Activated T-cell treated with anti-CD3 and anti-CD28 coated beads, Interleukin-2, amount 50 U/mL, for 1 hour (primary cell): ENCODE measurements around the gene FOXO1.

Experiments used
- DNase-seq: peaks from one replicate; pipeline ENCODE4 v3.0.0-alpha.2; 2020

Gene FOXO1

GRCh38 chr13:40635315-40635995 is 31.0 kb downstream of the FOXO1 start:
- no peak for DNase-seq

GRCh38 chr13:40632915-40633314 is 33.5 kb downstream of the FOXO1 start:
- DNase-seq: no peak

DNA sequence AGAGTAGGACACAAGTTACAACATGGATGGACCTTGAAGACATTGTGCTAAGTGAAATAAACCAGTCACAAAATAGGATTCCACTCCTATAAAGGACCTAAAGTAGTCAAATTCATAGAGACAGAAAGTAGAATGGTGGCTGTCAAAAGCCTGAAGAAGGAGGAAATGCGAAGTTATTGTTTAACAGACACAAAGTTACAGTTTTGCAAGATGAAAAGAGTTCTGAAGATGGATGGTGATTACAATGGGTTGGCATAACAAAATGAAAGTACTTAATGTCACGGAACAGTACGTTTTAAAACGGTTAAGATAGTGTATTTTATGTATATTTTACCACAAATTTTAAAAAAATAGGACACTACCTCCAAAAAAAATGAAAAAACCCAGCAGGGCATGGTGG is 34.8 kb downstream of the FOXO1 start:
- no peak for DNase-seq

GRCh38 chr13:40629678-40630384 is 36.6 kb downstream of the FOXO1 start:
- DNase-seq: no peak

- no peak for DNase-seq
These were observed 39.5 kb downstream of the FOXO1 start for GRCh38 chr13:40626977-40627376.

- no peak for DNase-seq
These were observed 39.9 kb downstream of the FOXO1 start for GRCh38 chr13:40626561-40626960.

GRCh38 chr13:40624986-40625385 is 41.5 kb downstream of the FOXO1 start:
- no peak for DNase-seq

DNA sequence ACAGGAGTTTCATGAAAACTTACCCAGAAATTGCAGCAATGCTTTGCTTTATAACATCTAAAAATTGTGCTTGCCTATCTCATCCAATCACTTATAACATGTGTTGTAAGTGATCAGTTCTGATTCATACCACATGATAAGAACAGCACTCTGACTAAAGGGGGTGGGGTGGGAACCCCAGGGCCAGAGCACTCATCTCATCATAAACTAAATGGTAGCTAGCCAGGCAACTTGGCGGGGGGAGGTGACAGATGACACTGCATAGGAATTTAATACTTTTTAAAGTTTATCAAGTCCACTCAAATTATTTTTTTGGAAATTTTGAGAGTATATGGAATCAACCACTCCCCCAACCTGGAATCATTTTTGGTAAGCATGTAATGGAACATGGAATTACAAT is 42.1 kb downstream of the FOXO1 start:
- no peak for DNase-seq

GRCh38 chr13:40622761-40623160 is 43.7 kb downstream of the FOXO1 start:
- no peak for DNase-seq

DNA sequence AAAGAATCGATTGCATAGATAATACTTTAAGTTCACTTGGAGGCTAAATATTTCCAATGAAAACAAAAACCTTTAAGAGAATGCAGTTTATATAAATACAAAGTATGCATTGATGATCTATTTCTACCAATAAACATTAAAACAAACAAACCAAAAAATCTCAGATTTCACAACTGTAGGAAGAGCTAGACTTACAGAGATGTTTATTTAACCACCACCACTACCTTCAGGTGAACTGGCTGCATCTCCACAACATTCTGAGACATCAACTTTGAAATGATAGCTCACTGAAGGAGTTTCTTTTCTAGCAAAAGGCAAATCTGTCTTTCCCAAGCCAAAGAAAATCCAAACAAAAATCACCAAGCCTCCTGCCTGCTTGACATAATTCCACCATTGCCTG is 44.2 kb downstream of the FOXO1 start:
- DNase-seq: no peak

GRCh38 chr13:40619479-40619814 is 47.0 kb downstream of the FOXO1 start:
- DNase-seq: no peak

DNA sequence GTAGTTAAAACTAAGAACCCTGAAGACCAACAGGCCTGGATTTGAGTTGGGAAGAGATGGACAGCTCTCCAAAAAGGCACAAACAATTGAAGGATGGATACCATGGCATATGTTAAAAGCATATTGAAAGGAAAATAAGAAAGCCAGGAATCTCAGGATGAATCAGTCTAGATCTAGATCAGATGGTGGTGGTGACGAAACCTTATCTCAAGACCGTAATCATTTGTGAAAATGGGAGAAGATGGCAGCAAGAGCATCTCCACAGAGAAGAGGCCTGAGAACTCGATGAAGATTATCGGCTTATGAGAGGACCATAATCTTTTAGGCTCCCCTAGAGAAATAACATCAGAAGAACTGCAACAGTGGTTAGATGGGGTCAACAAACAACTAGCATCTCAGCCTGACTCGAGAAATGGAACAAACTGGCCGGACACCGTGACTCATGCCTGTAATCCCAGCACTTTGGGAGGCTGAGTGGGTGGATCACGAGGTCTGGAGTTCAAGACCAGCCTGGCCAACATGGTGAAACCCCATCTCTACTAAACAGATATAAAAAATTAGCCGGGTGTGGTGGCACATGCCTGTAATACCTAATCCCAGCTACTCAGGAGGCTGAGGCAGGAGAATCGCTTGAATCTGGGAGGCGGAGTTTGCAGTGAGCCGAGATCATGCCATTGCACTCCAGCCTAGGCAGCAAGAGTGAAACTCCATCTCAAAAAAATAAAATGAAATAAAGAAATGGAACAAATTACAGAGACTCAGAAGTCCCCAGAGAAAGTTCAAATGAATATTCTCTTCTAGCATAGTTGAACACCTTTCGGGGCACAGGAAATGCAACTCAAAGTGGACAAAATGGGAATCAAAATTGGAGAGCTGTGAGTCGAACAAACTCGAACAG is 47.6 kb downstream of the FOXO1 start:
- DNase-seq: no peak

- DNase-seq: no peak
These were observed 48.6 kb downstream of the FOXO1 start for GRCh38 chr13:40617801-40618356.

GRCh38 chr13:40615619-40616018 is 50.8 kb downstream of the FOXO1 start:
- DNase-seq: no peak

DNA sequence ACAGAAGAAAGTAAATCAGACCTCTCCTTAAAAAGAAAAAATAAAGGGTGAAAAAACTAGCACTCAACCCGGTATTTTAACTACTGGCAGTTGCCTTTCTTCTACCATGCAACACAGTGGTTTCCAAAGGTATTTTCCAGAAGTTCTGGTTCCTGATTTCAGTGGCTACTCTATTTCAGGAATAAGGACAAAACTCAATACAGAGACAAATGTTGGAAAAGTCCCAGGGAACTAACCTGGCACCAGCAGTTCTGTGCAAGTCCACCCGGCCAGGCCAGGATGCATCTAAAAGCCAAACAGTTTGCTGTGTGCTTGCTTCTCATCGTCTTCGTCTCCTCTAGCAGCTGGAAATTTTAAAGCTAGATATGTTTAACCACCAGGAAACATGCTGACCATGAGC is 52.5 kb downstream of the FOXO1 start:
- DNase-seq: no peak

GRCh38 chr13:40613192-40613818 is 53.1 kb downstream of the FOXO1 start:
- DNase-seq: peak; percentile 59

DNA sequence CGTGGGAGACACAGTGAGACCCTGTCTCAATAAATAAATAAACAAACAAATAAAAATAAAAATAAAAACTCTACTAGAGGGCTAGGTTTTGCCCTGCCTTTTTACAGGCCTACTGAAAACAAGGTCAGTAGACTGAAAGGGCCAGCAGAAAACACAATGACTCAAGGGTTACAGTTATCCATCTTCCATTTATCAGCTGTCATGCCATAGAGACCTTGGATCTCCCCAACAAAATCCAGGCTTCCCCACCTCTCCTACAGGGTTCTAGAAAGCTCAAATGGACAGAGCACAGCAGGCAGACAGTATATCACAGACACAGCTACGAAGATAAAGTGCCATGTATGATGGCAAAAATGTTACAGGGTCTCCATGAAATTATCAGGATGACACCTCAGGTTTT is 54.4 kb downstream of the FOXO1 start:
- DNase-seq: no peak

- no peak for DNase-seq
These were observed 54.8 kb downstream of the FOXO1 start for GRCh38 chr13:40611635-40612034.

GRCh38 chr13:40611004-40611403 is 55.4 kb downstream of the FOXO1 start:
- no peak for DNase-seq

DNA sequence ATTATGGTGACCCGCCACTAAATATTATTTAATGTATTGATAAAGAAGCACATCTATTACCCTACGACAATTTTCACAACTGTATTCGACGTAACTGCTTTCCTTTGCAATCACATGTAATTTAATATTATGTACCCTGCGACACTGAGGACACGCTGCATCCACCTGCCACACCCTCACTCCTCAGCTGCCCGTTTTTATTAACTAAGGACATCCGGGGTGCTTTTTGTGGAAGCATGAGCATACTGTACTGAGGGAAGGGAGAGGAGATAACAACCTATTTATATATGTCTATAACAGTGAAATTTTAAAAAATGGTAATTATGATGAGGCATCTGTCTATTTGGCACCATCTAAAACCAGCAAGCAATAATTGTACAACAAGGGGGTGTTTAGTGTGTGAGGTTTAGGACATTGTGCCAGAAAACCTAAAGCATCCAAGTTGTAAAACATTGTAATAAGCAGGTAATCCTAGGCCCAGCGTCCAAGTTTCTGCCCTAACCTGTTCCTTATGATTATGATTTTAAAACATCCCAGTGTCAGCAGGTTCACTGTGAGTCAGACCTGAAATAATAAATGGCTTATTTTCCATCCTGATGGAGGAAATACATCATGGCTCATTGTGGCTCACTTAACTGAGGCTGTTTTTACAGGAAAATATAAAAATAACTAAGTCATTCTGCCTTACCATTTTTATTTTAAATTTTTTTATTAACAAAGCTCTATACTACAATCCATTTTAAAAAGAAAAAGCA is 56.3 kb downstream of the FOXO1 start:
- DNase-seq: no peak

- DNase-seq: no peak
These were observed 58.1 kb downstream of the FOXO1 start for GRCh38 chr13:40608308-40608707.

DNA sequence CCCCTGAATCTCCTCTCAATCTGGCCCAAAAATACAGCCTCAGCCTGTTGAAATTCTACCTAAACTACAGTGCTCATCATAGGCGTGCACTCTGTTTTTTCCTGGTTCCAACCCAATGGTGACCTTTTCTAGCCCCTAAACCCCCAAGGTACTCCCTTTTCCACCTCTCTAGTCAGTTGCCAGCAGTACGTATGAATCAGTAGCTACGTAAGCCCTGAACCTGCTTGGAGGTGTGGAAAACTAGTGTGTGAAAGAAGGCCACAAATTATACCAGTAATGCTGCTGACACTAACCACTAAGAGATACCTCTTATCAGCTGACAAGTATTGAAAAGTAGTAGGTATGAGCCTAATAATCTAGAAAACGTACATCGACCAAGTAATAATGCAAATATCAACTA is 60.9 kb downstream of the FOXO1 start:
- no peak for DNase-seq
